Smooth muscle cell (in vitro differentiated cells): ENCODE measurements around the gene KLC3. TPM values are rescaled to one million over a fixed set of nuclear protein-coding genes. Genes with fewer than 3 reads are reported as not detected.

ENCODE experiments used
- DNase-seq: peaks from one replicate; lab custom pipeline; 2025; ENCODE audit not compliant: unreplicated experiment; lab: John Stamatoyannopoulos, UW
- H2AFZ ChIP-seq: fragments of 200-600 bp; sonication (generic); 2 replicates; pipeline ENCODE4 v1.6.0; 2016; ENCODE audit warnings: antibody characterized with exemption, low read depth, mild to moderate bottlenecking
- H3F3A ChIP-seq: fragments of 200-600 bp; sonication (generic); 2 replicates; pipeline ENCODE4 v1.6.0; 2017; ENCODE audit warnings: antibody characterized with exemption, low read depth
- H3K27ac ChIP-seq: fragments of 200-600 bp; sonication (generic); 2 replicates; pipeline ENCODE4 v1.5.1; 2016; ENCODE audit warnings: low read depth, mild to moderate bottlenecking
- H3K27me3 ChIP-seq: fragments of 200-600 bp; sonication (generic); 2 replicates; pipeline ENCODE4 v1.6.1; 2016; ENCODE audit warnings: low read depth, mild to moderate bottlenecking
- H3K36me3 ChIP-seq: fragments of 200-600 bp; sonication (generic); 2 replicates; pipeline ENCODE4 v1.5.1; 2016; ENCODE audit warnings: low read depth
- H3K4me1 ChIP-seq: fragments of 200-600 bp; sonication (generic); 2 replicates; pipeline ENCODE4 v1.5.1; 2016; ENCODE audit warnings: low read depth
- H3K4me2 ChIP-seq: fragments of 200-600 bp; sonication (generic); 2 replicates; pipeline ENCODE4 v1.6.0; 2016; ENCODE audit warnings: mild to moderate bottlenecking
- H3K4me3 ChIP-seq: fragments of 200-600 bp; sonication (generic); 2 replicates; pipeline ENCODE4 v1.5.1; 2016; ENCODE audit warnings: mild to moderate bottlenecking
- H3K79me2 ChIP-seq: fragments of 200-600 bp; sonication (generic); 2 replicates; pipeline ENCODE4 v1.6.0; 2016; ENCODE audit warnings: low read depth, mild to moderate bottlenecking
- H3K9ac ChIP-seq: fragments of 200-600 bp; sonication (generic); 2 replicates; pipeline ENCODE4 v1.6.0; 2016; ENCODE audit warnings: low read depth
- H3K9me3 ChIP-seq: fragments of 200-600 bp; sonication (generic); replicated peaks from 2 replicates; pipeline ENCODE4 v1.5.1; 2016; ENCODE audit warnings: low read depth
- H4K20me1 ChIP-seq: fragments of 200-600 bp; sonication (generic); 2 replicates; pipeline ENCODE4 v1.6.0; 2016; ENCODE audit warnings: low read depth
- WGBS: methylation state at CpG from one replicate; pipeline ENCODE4 v1.1.7; 2016; ENCODE audit warnings: low lambda C conversion rate; 5-methylcytosine and 5-hydroxymethylcytosine counted together
- polyA plus RNA-seq: library from polyadenylated mRNA; unstranded; fragments of >200 nt; fragmentation: Nextera tagmentation; extraction: Ambion mirVana; gene quantifications from 2 replicates; pipeline ENCODE4 v1.2.1, GENCODE V29; 2016
- total RNA-seq: library from RNA; depleted of rRNA; stranded (reverse); fragments of >200 nt; gene quantifications from 2 replicates; pipeline ENCODE4 v1.2.3, GENCODE V29; 2014
- TF ChIP-seq, protein P1 (sequence below): fragments of 200-600 bp; sonication (generic); IDR thresholded peaks from 2 replicates; pipeline ENCODE4 v1.5.1; 2017; ENCODE audit warnings: borderline replicate concordance, mild to moderate bottlenecking, antibody characterized with exemption; ENCODE audit not compliant: insufficient read depth, poor library complexity, severe bottlenecking

The KLC3 gene
- total and polyA plus RNA-seq, 2 experiments from 2014 or later, result 4.8 to 6.3 TPM

DNA sequence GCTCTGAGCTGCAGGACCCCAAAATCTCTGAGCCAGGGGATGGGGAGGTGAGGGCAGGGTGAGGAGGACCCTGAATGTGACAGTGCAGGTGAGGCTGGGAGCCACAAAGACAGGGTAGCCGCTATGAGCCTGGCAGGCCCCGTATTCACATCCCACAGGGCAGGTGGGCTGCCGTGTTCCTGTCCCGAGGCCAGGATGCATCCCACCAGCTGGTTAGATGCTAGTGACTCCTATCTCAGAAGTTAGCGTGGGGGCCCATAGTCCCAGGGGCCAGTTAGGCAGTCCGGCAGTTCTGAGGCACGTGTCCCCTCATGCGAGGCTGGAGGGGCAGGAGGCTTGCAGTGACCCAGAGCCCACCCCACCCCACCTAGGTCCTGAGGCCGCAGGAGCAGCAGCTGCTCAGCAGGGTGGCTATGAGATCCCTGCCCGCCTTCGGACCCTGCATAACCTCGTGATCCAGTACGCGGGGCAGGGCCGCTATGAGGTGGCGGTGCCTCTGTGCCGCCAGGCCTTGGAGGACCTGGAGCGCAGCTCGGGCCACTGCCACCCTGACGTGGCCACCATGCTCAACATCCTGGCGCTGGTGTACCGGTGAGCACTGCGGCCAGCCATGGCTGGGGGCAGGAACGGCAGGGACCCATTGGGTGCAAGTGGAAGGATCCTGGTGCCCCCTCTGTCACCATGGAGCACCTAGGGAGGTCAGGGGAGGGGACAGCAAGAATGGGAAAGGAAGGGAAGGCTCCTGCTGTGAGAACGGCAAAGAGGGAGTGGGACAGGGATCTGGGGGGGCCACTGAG is 7.2 kb downstream of the KLC3 start:
- Histone ChIP-seq H3K36me3 (no peaks in the 10 kb centered on the region), H3K4me1 (no peaks in the 10 kb centered on the region), H3K79me2 (no peaks in the 10 kb centered on the region), H4K20me1 (no peaks in the 10 kb centered on the region), H3K9me3 (no peaks in the 10 kb centered on the region), H3K4me3 (no peak overlapping the region), H2AFZ (no peak overlapping the region), H3K27ac (no peak overlapping the region), H3F3A (no peaks in the 10 kb centered on the region), H3K27me3 (peaks cover 6% of the 10 kb centered on the region), H3K4me2 (no peak overlapping the region), H3K9ac (no peak overlapping the region)
- DNase-seq, result no peak
- TF ChIP-seq, protein P1, sequence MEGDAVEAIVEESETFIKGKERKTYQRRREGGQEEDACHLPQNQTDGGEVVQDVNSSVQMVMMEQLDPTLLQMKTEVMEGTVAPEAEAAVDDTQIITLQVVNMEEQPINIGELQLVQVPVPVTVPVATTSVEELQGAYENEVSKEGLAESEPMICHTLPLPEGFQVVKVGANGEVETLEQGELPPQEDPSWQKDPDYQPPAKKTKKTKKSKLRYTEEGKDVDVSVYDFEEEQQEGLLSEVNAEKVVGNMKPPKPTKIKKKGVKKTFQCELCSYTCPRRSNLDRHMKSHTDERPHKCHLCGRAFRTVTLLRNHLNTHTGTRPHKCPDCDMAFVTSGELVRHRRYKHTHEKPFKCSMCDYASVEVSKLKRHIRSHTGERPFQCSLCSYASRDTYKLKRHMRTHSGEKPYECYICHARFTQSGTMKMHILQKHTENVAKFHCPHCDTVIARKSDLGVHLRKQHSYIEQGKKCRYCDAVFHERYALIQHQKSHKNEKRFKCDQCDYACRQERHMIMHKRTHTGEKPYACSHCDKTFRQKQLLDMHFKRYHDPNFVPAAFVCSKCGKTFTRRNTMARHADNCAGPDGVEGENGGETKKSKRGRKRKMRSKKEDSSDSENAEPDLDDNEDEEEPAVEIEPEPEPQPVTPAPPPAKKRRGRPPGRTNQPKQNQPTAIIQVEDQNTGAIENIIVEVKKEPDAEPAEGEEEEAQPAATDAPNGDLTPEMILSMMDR, result no peak
- WGBS, result 94% methylated on average over 25 of the region's 25 CpGs

DNA sequence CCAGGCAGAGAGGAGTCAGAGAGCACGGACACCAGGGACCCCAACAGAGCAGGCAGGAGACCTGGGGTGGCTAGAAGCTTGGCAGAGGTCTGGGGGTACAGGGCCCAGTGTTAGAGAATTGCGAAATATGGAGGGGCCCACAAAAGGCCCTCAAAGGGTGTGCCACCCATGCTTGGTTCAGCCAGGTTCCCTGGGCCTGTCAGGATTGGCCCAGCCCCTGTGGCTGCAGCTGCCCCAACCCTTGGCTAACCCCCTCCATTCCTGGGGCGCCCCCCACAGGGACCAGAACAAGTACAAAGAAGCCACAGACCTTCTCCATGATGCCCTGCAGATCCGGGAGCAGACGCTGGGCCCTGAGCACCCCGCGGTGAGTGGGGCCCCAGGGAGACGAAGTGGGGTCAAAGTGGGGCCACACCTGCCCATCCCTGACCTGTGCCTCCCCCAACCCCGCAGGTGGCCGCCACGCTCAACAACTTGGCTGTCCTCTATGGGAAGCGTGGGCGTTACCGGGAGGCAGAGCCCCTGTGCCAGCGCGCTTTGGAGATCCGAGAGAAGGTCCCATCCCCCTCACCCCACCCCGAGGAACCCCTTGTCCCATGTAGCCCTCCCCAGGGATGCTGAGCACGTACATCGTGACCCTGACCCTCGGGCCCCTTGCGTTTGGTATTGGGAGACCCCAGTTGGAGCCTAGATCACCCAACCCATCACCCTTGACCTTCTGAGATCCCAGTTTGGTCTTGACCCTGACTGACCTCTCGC is 8.0 kb downstream of the KLC3 start:
- H3K4me1 ChIP-seq, result no peaks in the 10 kb centered on the region
- H3K4me3 ChIP-seq, result no peak overlapping the region
- no peaks in the 10 kb centered on the region for H3K9me3 ChIP-seq
- H3K27me3 ChIP-seq, result peaks cover 6% of the 10 kb centered on the region
- no peak overlapping the region for H2AFZ ChIP-seq
- no peak overlapping the region for H3K9ac ChIP-seq
- H4K20me1 ChIP-seq, result no peaks in the 10 kb centered on the region
- no peaks in the 10 kb centered on the region for H3K36me3 ChIP-seq
- no peaks in the 10 kb centered on the region for H3F3A ChIP-seq
- no peaks in the 10 kb centered on the region for H3K79me2 ChIP-seq
- no peak overlapping the region for H3K4me2 ChIP-seq
- TF ChIP-seq, protein P1, result no peak
- H3K27ac ChIP-seq, result no peak overlapping the region
- DNase-seq, result no peak
- 93% methylated on average over 17 of the region's 23 CpGs for WGBS

DNA sequence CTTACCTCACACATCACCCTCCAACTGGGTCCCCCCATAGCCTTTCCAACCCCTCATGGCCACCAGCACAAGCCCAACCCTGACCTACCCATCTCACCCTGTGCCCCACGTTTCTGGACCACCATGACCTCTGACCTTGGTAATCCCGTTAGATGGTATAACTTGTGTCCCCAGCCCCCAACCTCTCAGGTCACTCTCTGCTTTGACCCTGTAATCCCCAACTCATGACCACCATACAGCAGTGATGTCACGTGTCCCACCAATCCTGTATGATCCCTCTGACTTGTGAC is 8.5 kb downstream of the KLC3 start:
- WGBS, result 78% methylated on average over 3 of the region's 3 CpGs
- H3K4me2 ChIP-seq, result no peak overlapping the region
- H3K4me3 ChIP-seq, result no peak overlapping the region
- H3K27ac ChIP-seq, result no peak overlapping the region
- H3K79me2 ChIP-seq, result no peaks in the 10 kb centered on the region
- DNase-seq, result no peak
- no peaks in the 10 kb centered on the region for H3K36me3 ChIP-seq
- H3F3A ChIP-seq, result no peaks in the 10 kb centered on the region
- H2AFZ ChIP-seq, result no peak overlapping the region
- no peaks in the 10 kb centered on the region for H4K20me1 ChIP-seq
- no peak overlapping the region for H3K9ac ChIP-seq
- H3K4me1 ChIP-seq, result no peaks in the 10 kb centered on the region
- TF ChIP-seq, protein P1, result no peak
- no peaks in the 10 kb centered on the region for H3K9me3 ChIP-seq
- H3K27me3 ChIP-seq, result peaks cover 6% of the 10 kb centered on the region
